HG03060 (cell line): ENCODE measurements around the gene TPCN2.
"Not testable (repeated sequence)": the region's sequence is repeated elsewhere in the genome, so short reads cannot be mapped to it uniquely, and the experiment has no call there.

ENCODE experiments used
- ATAC-seq: cut with Tn5 transposase; IDR thresholded peaks from one replicate; pipeline ENCODE4 v1.9.1; 2021; ENCODE audit warnings: low read depth, moderate number of reproducible peaks; ENCODE audit not compliant: unreplicated experiment

Gene TPCN2

GRCh38 chr11:69141742-69142141 lies 93.0 kb downstream of the TPCN2 start:
- no peak for ATAC-seq

GRCh38 chr11:69142895-69143294 lies 94.2 kb downstream of the TPCN2 start:
- no peak for ATAC-seq

DNA sequence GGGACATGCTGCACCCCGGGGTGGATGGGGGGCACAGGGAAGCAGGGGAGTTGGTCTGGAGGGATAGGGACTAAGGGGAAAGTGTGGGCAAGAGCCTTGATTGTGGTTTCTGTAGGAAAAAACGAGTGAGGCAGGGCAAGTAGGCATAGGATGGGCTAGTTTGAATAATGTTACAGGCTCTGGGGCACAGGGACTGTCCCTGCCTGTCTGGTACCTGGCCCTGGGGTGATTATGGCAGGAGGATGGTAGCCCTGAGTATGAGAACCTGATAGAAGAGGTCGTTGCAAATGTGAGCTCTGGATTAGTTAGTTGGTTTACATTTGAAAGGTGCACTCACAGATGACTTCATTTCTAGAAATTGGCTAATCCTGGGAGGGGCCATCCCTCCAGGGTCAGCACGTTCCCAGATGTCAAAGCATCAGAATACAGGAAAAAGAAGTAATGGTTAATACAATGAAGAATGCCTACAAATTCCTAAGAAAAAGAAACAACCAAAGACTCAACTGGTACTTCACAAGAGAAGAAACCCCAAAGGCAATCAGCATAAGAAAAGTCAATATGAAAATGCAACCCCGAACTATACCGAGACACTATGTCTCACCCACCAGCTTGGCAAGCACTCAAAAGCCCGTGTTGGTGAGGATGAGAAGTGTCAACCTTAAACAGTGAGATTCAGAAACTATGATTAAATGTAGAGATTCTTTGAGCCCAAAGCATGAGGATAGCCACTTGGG lies 95.8 kb downstream of the TPCN2 start:
- ATAC-seq: no peak

GRCh38 chr11:69145050-69145380 lies 96.3 kb downstream of the TPCN2 start:
- no peak for ATAC-seq

DNA sequence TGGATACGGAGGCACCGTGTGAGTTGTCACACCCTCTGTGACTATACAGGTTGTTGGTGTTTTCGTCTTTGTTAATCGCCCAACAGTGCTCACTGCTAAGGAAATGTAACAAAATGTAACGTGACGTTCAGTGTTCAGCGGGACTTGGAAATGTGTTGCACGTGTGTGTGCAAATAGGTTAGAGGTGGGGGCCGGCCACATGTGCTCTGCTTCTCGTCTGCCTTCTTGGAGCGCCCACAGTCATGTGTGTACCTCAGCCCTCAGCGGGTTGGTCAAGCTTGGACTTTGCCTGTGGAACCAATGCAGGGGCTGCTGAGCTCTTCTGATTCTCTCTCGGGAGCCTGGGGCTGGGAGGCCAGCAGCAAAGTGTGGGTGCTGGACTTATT lies 99.6 kb downstream of the TPCN2 start:
- no peak for ATAC-seq

GRCh38 chr11:69148806-69149205 lies 100.1 kb downstream of the TPCN2 start:
- ATAC-seq: no peak

DNA sequence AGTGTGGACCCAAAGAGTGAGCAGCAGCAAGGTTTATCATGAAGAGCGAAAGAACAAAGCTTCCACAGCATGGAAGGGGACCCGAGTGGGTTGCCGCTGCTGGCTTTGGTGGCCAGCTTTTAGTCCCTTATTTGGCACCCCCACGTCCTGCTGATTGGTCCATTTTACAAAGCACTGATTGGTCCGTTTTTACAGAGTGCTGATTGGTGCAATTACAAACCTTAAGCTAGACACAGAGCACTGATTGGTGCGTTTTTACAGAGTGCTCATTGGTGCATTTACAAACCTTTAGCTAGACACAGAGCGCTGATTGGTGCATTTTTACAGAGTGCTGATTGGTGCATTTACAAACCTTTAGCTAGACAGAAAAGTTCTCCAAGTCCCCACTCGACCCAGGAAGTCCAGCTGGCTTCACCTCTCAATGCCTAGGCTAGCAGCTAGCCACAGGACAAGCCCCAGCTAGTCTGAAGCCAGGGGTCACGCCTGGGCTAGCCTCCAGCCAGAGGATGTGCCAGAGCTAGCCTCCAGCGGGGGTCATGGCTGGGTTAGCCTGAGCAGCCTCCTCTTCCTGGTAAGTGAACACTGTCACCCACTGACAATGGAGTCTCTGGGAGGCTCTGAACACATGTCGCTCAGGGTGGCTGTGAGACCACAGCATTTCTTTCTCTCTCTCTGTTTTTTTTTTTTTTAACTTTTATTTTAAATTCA lies 100.8 kb downstream of the TPCN2 start:
- not testable (repeated sequence) for ATAC-seq

GRCh38 chr11:69150175-69150574 lies 101.4 kb downstream of the TPCN2 start:
- ATAC-seq: no peak

DNA sequence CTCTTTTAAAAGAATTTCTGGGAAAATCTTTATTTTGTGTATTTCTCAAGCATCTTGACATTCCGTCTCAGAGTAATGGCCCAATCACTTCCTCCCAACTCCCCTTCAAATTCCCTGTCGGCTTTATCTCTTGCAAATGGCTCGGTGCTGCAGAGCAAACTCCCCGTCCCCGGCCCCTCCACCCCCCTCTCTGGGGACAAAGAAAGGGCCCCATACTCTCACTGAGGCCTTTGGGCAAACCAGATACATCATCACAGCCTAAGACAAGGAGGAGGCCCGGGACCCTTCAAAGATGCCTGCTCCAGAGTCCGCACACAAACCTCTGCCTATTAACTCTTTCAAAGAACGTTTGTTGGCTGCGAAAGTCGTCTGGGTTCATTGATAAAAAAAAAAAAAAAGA lies 103.1 kb downstream of the TPCN2 start:
- ATAC-seq: no peak

GRCh38 chr11:69152733-69153421 lies 104.1 kb downstream of the TPCN2 start:
- no peak for ATAC-seq

DNA sequence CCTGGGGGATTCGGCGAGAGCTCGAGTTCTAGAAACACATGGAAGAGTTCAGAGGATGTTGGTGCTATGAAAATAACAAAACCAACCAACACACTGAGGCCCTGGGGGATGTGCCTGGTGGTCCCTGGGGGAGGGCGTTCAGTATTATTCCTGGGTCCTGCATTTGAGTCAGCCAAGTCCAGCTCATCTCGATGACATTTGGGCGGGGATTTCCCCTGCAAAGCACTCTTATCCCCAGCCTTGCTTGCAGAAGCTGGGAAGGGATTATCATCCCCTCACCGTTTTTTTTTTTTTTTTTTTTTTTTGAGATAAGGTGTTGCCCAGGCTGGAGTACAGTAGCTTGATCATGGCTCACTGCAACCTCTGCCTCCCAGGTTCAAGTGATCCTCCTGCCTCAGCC lies 104.9 kb downstream of the TPCN2 start:
- ATAC-seq: no peak

- no peak for ATAC-seq
Observed at GRCh38 chr11:69154211-69154913, 105.6 kb downstream of the TPCN2 start.

GRCh38 chr11:69154938-69155301 lies 106.2 kb downstream of the TPCN2 start:
- ATAC-seq: no peak

- no peak for ATAC-seq
Observed at GRCh38 chr11:69155302-69156234, 106.8 kb downstream of the TPCN2 start, which contains the start of gene SMIM38. Gene SMIM38, plus strand, starts transcription at chr11:69155935. Its CDS starts 1,912 bp downstream, at chr11:69157847.

- ATAC-seq: no peak
Observed at GRCh38 chr11:69156235-69156639, 107.5 kb downstream of the TPCN2 start.

- no peak for ATAC-seq
Observed at GRCh38 chr11:69156673-69157155, 108.0 kb downstream of the TPCN2 start.

- no peak for ATAC-seq
Observed at GRCh38 chr11:69157156-69157821, 108.6 kb downstream of the TPCN2 start.

DNA sequence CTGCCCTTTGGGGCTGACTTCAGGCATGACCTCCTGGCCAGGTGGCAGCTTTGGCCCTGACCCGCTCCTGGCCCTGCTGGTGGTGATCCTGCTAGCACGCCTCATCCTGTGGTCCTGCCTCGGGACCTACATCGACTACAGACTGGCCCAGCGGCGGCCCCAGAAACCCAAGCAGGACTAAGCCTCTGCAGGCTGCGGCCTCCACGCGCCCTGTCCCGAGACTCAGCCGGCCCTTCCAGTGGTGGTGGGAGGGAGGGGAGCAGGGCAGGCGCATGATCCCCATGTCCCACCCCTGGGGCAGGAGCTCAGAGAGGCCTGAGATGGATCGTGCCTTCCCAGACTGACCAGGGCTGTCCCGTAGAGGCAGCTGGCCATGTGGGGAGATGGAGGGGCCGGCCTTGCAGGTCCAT lies 109.1 kb downstream of the TPCN2 start:
- ATAC-seq: no peak
